Brain microvascular endothelial cell (primary cell): ENCODE data around the gene CXorf38.
A peak's percentile ranks its signal among the peaks of the same experiment; 100 is the strongest.

Experiments
- DNase-seq: peaks from one replicate; pipeline ENCODE4 v3.0.0-alpha.2; 2020
- H3K27ac ChIP-seq: fragments of 250-450 bp; sonication (Bioruptor Pico); 2 replicates; pipeline ENCODE4 v1.5.1; 2020; ENCODE audit warnings: mild to moderate bottlenecking, moderate library complexity
- H3K27me3 ChIP-seq: fragments of 250-450 bp; sonication (Bioruptor Pico); replicated peaks from 2 replicates; pipeline ENCODE4 v1.5.1; 2020; ENCODE audit warnings: mild to moderate bottlenecking
- H3K36me3 ChIP-seq: fragments of 250-450 bp; sonication (Bioruptor Pico); replicated peaks from 2 replicates; pipeline ENCODE4 v1.5.1; 2020; ENCODE audit warnings: mild to moderate bottlenecking
- H3K4me3 ChIP-seq: 2 replicates; pipeline ENCODE4 v1.5.1; 2011; ENCODE audit warnings: low read depth, mild to moderate bottlenecking, control low read depth, low read length, moderate library complexity
- CTCF ChIP-seq: IDR thresholded peaks from 2 replicates; pipeline ENCODE4 v1.5.1; 2011; ENCODE audit warnings: low read depth, mild to moderate bottlenecking, moderate library complexity, low read length, control low read depth, inconsistent platforms; ENCODE audit errors: missing control alignments
- in situ Hi-C: cut with HindIII; loops from 2 replicates; pipeline ENCODE4 v1.10.0; 2017; ENCODE audit warnings: low sequenced_read_pairs, low pct_ligation_motif_present

Gene CXorf38

GRCh38 chrX:40580537-40581335, 66.6 kb downstream of the CXorf38 start, which contains the start of gene ATP6AP2:
TSS of gene ATP6AP2 (plus strand) at chrX:40580970. CDS start at chrX:40581066, 96 bp downstream.
- no peak for TF ChIP-seq CTCF
- in situ Hi-C loops: no loop called here
- Histone ChIP-seq H3K4me3 (peak within 1 kb of the TSS; percentile 79), H3K27me3 (no peaks in the 10 kb centered on the region), H3K36me3 (no peaks in the 10 kb centered on the region), H3K27ac (peak within 1 kb of the TSS; percentile 68)
- peak; percentile 85 for DNase-seq

DNA sequence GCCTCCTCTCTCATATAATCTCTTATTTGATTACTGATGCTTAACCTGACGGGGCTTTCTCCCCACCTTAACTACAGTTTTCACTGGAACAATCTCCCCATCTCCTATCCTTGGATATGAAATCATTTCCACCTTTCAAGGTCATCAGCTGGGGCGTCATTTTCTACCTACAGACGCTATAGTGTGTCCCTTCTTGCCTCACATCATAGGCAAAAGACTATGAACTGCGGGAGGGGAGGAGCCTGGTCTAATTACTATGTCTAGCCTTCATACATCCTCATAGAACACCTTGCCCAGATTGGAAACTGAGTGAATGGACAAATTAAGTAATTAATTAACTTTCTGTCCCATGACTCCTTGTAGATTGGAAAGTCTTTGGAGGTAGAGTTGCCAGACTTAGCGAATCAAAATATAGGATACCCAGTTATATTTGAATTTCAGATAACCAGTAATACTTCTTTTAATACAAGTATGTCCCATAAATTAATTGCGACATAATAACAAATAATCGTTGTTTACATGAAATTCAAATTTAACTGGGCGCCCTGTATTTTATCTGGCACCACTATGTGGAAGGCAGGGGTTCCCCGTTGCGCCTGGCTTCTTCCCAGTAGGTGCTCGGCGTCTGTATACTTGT, 67.3 kb downstream of the CXorf38 start:
- Histone ChIP-seq H3K27me3 (no peaks in the 10 kb centered on the region), H3K27ac (peak overlapping the region; percentile 68), H3K4me3 (peak overlapping the region; percentile 79), H3K36me3 (no peaks in the 10 kb centered on the region)
- DNase-seq: no peak
- no peak for TF ChIP-seq CTCF
- in situ Hi-C loops: no loop called here

DNA sequence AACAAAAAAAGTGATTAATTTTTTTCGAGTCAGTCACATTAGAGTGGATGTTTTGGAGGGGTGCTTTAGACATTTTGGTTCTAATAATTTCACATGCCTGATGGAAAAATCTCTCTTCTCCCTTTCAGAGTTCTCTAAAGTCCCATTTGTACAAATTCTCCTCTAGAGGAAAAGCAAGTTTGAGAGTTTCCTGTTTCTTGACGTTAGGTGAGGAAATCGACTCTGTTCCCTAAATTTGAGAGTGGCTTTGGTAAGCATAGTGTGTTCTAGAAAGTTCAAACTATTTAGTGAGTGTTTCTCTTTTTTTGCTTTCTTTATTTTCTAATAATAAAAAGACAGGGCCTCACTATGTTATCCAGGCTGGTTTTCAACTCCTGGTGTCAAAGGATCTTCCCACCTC, 68.2 kb downstream of the CXorf38 start:
- TF ChIP-seq CTCF: no peak
- H3K4me3 ChIP-seq: no peak overlapping the region
- no peak for DNase-seq
- in situ Hi-C loops: no loop called here
- no peaks in the 10 kb centered on the region for H3K36me3 ChIP-seq
- H3K27ac ChIP-seq: no peak overlapping the region
- no peaks in the 10 kb centered on the region for H3K27me3 ChIP-seq

- Histone ChIP-seq H3K4me3 (no peak overlapping the region), H3K27ac (no peak overlapping the region), H3K27me3 (no peaks in the 10 kb centered on the region), H3K36me3 (no peaks in the 10 kb centered on the region)
- DNase-seq: no peak
- in situ Hi-C loops: no loop called here
- no peak for TF ChIP-seq CTCF
These were observed 69.2 kb downstream of the CXorf38 start for GRCh38 chrX:40578039-40578695.
